ENCODE data around the gene RPS5.

The RPS5 gene

GRCh38 chr19:58385313-58385890 lies 1.7 kb upstream of the RPS5 start:
- DNase-seq (ENCODE audit: low read depth in 1 of 2, low spot score in 1 of 2) = no peak

GRCh38 chr19:58385891-58386575 lies 1.0 kb upstream of the RPS5 start:
- peak in 1 of 2 donors; percentile 32 for DNase-seq (ENCODE audit: low read depth in 1 of 2, low spot score in 1 of 2)

DNA sequence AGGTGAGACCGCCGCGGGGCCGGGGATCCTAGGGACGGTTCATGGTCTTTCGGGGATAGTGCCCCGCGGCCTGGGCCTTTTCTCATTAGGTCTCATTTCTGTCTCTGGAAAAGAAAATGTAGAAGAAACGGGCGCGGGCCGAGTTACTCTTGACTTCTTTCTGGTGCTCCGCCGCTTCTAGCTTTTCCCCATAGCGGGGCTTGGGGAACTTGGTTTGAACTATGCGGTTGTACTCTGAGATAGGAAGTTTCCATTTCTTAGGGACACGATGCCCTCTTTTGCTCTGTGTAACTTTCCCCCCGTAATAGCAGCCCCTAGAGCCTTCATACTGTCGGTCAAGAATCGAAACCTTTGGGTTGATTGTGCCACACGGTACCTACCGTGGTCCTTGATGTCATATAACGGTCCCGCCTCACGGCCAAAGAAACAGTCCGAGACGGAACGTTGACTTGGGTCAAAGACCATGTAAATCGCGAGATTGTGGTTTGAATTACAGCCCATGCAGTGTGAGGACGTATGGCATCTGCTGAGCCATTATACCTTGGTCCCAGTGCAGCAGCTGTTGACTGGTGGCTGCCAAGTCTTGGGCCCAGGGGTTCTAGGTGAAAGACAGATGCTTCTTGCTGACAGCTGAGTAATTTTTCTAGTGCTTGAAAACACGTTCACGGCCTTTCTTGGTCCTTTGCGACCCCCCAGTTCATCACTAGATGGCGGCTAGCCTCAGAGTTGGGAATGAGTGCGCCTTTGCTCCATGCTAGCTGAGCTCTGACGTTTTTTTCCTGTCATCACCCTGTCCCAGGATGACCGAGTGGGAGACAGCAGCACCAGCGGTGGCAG lies 487 bp downstream of the RPS5 start:
- no peak for DNase-seq (ENCODE audit: low read depth in 1 of 2, low spot score in 1 of 2)

DNA sequence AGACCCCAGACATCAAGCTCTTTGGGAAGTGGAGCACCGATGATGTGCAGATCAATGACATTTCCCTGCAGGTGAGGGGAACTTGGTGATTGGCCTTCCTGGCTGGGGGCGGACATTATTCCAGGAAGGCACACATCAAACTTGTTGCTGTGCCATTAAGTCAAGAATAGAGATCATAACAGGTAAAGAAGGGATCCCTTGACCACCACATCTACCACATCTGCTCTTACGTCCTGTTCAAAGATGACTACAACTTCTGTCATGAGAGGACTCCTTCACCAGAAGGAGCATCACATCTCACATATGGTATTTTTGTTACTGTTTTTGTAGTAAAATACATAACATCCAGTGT lies 1.1 kb downstream of the RPS5 start:
- DNase-seq (ENCODE audit: low read depth in 1 of 2, low spot score in 1 of 2) = no peak

DNA sequence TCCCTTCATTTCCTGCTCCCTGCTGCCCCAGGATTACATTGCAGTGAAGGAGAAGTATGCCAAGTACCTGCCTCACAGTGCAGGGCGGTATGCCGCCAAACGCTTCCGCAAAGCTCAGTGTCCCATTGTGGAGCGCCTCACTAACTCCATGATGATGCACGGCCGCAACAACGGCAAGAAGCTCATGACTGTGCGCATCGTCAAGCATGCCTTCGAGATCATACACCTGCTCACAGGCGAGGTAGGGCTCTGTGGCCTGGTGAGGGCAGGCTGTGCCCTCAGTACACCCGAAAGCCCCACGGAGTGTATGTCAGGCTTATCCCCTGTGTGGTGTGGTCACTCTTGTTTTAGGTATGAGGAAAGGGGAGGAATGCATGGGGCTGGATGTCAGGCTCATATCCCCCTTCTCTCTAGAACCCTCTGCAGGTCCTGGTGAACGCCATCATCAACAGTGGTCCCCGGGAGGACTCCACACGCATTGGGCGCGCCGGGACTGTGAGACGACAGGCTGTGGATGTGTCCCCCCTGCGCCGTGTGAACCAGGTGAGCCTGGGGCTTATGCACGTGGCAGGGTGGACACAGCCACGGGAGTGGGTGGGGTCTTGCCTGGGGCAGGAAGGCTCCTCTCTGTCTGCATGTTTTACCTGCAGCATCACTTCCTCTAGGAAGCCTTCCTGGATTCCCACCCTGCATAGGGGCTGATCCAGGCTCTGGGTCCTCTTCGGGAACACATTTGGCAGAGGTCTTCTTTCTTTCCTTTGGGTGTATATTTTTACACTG lies 6.1 kb downstream of the RPS5 start:
- DNase-seq (ENCODE audit: low read depth in 1 of 2, low spot score in 1 of 2) = no peak

DNA sequence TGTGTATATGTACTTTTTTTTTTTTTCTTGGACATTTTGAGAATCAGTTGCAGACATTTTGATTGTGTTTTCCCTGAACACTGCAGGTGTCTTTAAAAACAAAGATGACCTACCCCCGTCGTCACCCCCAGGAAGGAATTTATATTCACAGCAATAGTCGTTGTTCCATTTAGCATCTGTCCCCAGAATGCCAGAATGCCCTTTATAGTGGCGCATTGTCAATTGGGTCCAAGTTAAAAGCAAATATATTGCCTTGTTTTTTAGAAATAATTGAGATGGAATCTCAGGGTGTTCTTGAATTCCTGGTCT lies 6.6 kb downstream of the RPS5 start:
- no peak for DNase-seq (ENCODE audit: low read depth in 1 of 2, low spot score in 1 of 2)

- no peak for DNase-seq (ENCODE audit: low read depth in 1 of 2, low spot score in 1 of 2)
Observed at GRCh38 chr19:58394821-58395219, 7.8 kb downstream of the RPS5 start.

DNA sequence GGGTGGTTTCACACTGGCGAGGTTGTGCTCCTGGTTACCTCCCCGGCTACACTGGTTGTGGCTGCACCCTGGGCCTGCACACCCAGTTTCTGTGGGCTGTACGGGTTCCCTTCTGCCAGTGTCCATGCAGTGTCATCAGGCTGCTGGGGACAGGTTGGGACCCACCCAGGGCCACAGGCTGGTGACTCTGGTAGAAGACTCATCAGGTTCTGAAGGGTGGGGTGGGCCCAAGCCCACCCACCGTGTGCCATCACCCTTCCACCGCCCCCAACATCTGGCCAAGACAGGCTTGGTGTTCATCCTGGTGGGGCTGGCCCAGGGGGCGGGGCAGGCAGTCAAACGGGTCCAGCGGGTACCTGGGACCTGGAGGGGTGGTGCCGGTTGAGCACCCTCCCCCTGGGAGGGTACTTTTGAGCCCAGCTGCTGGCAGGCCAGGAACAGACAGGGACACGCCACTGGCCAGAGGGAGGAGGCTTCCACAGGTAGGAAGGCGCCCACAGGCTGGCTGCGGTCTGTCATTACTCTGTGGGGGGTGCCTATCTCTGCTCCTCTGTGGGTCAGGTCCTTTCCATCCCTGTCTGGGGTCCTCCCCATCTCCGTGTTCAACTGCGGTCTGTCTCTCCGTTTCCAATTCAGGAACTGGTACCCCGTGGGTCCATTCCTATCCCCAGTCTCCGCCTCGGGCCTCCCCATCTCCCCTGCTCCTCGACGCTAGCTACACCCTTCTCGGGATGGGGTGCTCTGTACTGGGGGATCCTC lies 8.3 kb downstream of the RPS5 start, which contains the start of gene RNF225:
TSS of gene RNF225 (plus strand) at position 437 of the 759 bp plus-strand sequence. CDS start 434 bp downstream, outside the sequence.
- DNase-seq (ENCODE audit: low read depth in 1 of 2, low spot score in 1 of 2) = no peak

- DNase-seq (ENCODE audit: low read depth in 1 of 2, low spot score in 1 of 2) = no peak
Observed at GRCh38 chr19:58395979-58396627, 9.0 kb downstream of the RPS5 start.

DNA sequence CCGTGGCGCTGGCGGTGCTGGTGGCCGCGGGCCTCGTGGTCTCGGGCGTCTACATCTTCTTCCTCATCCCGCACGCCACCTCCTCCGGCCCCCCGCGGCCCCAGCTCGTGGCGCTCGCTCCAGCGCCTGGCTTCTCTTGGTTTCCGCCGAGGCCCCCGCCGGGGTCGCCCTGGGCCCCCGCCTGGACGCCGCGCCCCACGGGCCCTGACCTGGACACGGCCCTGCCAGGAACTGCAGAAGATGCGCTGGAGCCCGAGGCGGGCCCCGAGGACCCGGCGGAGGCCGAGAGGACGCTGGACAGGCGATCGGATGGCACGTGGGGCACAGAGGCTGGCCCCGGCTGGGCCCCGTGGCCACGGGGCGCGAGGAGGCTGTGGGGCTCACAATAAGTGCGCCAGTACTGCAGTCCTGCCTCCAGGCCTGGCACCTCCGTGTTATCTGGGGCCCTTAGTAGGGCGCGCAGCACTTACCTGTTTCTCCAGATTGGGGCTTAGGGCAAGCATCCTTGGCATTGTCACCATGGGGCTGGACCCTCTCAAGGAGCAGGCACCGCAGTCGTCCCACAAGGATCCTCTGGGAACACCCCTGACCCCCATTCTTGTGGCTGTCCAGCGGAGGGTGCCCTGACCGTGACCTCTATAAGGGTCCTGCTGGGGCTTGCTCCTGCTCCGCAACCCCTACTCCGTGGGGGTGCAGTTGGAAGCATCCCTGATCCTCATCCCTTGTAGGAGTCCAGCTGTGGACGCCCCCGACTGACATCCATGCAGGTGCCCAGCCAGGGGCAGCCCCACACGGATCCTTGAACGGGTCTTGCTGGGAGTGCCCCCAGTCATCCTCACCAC lies 9.8 kb downstream of the RPS5 start:
- DNase-seq (ENCODE audit: low read depth in 1 of 2, low spot score in 1 of 2) = no peak

GRCh38 chr19:58397533-58398037 lies 10.5 kb downstream of the RPS5 start:
- DNase-seq (ENCODE audit: low read depth in 1 of 2, low spot score in 1 of 2) = no peak

- no peak for DNase-seq (ENCODE audit: low read depth in 1 of 2, low spot score in 1 of 2)
Observed at GRCh38 chr19:58398087-58398486, 11.0 kb downstream of the RPS5 start.

DNA sequence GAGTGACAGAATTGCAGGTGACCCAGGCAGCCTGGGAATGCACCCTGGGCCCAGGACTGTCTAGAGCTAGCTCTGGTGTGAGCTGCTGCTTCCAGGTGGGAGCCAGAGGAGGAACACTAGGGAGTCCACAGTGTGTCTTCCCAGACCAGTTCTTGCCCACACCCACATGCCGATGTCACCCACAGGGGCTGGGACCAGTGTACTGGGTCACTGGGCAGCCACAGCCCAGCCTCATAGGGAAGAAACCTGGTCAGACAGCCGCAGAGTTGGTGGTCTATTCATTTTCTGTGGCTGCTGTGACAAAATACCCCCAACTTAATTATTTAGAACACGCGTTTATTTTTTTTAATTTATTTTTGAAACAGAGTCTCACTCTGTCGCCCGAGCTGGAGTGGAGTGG lies 11.5 kb downstream of the RPS5 start:
- no peak for DNase-seq (ENCODE audit: low read depth in 1 of 2, low spot score in 1 of 2)

DNA sequence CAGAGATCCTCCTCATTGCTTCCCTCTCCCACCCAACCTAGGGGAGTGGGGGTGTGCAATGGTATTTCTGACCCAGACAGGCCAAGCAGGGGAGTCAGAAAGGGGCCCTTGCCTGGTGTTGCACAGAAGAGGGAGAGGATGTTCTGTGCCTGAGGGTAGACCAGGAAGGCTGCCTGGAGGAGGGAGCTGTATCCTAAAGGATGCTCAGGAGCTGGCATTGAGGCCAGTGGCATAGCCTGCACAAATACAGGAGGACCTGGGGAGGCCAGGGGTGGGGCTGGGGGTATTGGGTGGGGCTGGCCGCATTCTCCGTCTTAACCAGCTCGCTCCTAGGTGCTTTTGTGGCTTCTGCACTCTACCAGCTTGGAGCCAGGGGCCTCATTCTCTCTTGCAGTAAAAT lies 12.8 kb downstream of the RPS5 start:
- no peak for DNase-seq (ENCODE audit: low read depth in 1 of 2, low spot score in 1 of 2)

DNA sequence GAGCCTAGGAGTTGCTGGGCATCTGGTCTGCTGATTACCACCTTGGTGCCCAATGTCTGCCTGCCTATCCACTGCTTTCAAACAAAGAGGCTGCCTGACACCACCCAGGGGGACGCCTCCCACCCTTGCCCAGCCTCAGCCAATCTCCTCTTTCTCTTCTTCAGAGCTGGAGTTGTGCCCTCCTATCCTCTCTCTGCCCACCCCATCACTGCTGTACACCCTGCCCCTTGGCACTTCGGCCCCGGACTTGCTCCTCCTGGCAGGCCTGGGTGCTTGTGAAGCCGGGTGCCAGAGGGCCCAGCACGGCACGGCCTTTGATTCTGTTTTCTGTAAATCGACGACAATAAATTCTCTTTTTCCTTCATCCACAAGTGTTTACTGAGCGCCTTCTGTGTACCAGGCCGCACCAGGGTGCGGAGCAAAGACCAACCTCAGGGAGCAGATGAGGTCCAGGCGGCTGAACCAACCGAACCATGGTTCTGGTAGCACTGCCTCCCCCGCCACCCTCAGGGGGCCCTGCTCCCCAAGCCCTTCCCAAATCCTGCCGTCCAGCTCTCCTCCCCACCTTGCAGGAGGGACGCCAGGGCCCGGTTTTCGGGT lies 13.3 kb downstream of the RPS5 start:
- no peak for DNase-seq (ENCODE audit: low read depth in 1 of 2, low spot score in 1 of 2)

- DNase-seq (ENCODE audit: low read depth in 1 of 2, low spot score in 1 of 2) = peak; percentile 95 to 99
Observed at GRCh38 chr19:58400916-58401839, 14.1 kb downstream of the RPS5 start.

DNA sequence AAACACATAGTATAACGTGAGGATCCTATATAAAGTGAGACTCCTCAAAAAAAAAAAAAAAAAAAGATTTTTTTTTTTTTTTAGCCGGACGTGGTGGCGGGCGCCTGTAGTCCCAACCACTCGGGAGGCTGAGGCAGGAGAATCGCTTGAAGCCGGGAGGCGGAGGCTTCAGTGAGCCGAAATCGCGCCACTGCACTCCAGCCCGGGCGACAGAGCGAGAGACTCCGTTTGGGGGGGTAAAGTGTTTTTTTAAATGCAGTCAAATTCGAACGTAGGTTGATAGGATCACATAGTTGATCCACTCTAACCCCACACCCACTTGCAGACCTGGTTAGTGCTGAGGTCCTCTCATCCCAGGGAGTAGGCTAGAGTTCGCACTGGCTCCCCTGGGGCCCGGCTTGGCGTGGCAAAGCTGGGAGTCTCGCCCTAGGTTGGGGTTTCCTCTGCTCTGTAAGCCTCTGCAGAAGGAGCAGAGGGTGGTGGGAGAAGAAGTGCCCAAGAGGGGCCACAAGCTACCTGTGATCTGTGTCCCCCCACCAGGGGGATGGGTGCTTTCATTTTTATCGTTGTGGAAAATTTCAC lies 14.9 kb downstream of the RPS5 start:
- no peak for DNase-seq (ENCODE audit: low read depth in 1 of 2, low spot score in 1 of 2)

Measured in activated CD4-positive, alpha-beta T cell treated with anti-CD3 and anti-CD28 coated beads, Interleukin-2, amount 50 U/mL, for 24 hours (primary cell).